ELR (cell line): Measurements from ENCODE around the gene HMG20B.

Source experiments
- DNase-seq: peaks from one replicate; pipeline ENCODE4 v3.0.0-alpha.2; 2015; ENCODE audit warnings: low read depth

Gene HMG20B

GRCh38 chr19:3537101-3537437 is 35.7 kb upstream of the HMG20B start:
- no peak for DNase-seq

DNA sequence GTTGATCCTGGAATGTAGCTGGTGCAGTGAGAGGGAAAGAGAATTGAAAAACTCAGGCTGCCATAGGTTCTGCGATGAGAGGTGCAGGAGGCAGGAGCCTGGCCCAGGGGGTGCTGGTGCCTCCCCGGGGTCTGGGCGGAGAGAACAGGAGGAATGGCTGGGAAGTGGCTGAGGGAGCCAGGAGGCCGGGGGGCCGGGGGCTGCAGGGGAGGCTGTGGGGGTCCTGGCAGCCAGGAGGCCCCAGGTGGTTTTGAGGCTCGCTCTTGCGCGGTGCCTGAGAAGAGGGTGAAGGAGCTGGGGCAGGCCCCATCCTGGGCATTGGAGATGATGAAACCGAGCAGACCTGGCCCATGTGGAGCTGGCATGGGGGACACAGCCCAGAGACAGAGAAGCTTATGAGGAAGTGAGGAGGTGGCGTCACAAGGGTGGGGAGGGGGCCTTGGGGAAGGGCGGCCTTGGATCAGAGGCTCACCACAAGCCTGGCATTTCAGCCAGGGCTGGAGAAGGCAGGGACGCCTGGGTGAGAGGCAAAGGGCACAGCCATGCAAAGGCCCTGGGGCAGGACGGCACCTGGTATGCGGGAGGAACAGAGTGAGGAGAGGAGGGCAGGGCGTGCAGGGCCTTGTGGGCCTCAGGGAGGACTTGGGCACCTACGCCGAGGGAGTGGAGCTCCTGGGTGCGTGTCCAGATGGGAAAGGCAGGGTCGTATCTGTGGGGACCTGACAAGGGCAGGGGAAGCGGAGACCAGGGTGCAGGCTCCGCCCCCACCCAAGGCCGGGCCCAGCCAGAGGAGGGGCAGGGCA is 35.1 kb upstream of the HMG20B start:
- DNase-seq, result no peak

DNA sequence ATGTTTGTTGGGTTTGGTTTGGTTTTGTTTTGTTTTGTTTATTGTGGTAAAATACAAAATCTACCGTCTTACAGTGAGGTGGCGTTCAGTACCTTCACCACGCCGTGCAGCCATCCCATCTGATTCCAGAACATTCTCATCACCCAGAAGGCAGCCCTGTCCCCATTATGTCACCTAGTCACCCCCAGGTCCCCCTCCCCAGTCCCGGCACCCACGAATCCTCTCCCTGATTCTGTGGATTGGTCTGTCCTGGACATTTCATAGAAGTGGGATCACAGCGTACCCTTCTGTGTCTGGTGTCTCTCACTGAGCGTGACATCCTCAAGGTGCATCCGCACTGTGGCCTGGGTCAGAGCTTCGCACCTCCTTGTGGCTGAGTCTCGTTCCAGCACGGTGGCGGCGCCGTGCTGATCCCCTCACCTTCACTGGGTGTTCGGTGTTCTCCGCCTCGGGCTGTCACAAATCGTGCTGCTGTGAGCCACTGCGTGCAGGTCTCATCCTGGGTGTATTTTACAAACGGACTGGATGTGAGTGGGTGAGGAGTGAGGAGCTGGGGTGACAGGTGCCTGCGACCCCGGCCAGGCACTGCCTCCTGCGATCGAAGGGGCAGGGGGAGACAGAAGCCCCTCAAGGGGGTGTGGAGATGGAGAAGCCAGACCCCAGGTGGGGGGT is 34.4 kb upstream of the HMG20B start:
- no peak for DNase-seq

- DNase-seq, result peak; percentile 44
Measured at GRCh38 chr19:3538965-3539755, 33.6 kb upstream of the HMG20B start, which contains the start of gene TEKTIP1. Gene TEKTIP1, plus strand, starts transcription at chr19:3539174. Its CDS starts 4 bp downstream, at chr19:3539178.

- no peak for DNase-seq
Measured at GRCh38 chr19:3539756-3540118, 33.0 kb upstream of the HMG20B start.

- DNase-seq, result no peak
Measured at GRCh38 chr19:3543150-3544057, 29.3 kb upstream of the HMG20B start.

DNA sequence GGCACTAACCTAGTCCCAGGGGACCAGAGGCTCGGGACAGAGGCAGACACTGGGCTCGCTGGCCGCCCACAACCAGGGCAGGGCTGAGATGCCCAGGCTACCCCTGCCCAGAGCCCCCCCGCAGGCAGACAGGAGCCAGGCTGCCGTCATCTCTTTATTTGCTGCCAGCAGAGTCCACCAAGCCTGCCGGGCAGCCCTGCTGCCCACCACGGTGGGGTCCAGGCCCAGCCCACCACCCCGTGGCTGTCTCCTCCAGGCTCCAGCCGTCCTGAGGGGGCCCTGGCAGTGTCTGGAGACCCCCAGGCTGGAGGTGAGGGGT is 28.7 kb upstream of the HMG20B start:
- no peak for DNase-seq

DNA sequence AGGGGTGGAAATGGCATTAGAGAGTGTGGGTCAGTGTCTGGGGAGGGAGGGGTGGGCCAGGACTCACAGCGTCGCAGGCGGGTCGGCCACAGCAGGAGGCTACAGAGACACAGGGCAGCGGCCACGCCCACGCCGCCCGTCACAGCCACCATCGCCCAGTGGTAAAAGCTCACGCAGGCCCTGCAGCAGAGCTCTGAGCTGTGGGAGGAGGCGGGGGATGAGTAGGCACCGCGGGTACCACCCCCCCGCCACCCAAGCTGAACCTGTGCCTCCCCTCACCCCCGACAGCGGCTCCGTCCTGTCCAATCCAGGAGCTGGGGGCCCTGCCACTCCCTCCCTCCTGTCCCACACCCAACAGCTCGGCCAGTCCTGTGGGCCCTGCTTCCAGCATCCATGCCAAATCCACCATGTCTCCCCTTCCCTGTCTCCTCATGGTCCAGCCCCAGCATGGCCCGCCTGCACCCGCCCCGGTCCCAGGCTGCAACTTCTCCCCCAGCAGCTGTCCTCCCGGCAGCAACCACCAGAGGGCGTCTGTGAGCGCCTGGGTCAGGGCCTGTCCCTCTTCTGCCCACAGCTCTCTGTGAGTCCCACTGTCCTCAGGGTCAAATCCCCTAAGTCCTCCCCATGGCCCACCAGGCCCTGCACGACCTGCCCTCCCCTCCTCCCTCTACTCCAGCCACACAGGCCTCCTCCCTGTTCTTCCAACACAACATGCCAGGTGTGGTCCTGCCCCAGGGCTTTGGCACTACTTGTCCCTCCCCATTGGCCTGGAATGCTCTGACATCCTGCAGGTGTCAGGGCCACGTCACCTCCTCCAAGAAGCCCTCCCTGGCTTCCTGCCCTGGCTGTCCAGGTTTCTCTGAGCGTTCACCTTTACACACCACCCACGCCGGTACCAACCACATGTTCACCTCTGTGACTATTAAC is 27.7 kb upstream of the HMG20B start:
- peak; percentile 67 for DNase-seq

DNA sequence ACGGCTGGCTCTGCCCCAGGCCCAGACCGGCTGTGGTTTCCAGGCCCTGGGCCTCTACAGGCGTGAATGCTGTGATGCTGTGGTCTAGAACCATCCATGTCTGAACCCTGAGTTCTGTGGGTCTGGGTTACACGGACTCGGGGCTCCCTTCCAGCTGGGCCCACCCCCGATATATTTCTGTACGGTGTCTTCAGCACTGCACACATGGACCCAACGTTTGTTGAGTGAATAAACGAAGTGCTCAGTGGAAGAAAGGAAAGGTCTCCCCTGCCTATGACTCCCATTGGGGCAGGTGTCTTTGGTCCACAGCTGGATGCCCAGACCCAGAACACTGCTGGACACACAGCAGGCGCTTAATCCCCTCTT is 27.1 kb upstream of the HMG20B start:
- DNase-seq, result no peak

DNA sequence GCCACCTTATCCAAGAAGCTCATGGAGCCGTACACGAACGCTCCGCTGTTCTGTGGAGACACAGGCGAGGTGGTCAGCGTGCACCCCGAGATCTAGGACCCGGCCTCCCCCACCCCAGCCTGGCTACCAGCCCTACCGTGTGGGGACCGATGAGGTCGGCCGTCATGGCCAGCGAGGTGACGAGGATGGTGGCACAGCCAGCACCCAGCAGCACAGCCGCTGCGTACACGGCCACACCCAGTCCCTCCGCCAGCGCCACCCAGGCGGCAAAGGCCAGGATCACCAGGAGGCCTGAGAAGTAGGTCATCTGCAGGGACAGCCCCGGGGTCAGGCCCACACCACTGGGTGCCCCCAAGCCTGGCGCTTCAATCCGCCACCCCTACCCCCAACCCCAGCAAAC is 26.6 kb upstream of the HMG20B start:
- DNase-seq, result no peak

DNA sequence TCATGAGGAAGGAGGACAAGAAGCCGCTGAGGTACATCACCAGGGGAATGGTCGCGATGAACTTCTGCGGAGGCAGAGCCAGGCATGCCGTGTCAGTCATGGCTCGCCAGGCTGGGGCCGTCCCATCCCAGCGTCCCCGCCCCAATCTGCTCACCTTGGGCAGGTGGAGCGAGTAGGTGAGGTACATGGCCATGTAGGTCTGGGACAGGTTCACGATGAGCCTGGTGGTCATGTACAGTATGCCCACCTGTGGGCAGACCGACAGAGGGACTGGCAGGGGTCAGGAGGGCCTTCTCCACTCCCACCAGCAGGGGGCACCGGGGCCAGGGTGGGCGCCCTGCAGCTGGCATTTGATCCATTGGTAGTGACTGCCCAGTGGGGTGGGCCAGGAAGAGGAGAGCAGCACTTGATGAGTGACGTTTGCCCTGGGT is 25.4 kb upstream of the HMG20B start:
- DNase-seq, result peak; percentile 56

GRCh38 chr19:3547767-3548282 is 24.9 kb upstream of the HMG20B start:
- no peak for DNase-seq

DNA sequence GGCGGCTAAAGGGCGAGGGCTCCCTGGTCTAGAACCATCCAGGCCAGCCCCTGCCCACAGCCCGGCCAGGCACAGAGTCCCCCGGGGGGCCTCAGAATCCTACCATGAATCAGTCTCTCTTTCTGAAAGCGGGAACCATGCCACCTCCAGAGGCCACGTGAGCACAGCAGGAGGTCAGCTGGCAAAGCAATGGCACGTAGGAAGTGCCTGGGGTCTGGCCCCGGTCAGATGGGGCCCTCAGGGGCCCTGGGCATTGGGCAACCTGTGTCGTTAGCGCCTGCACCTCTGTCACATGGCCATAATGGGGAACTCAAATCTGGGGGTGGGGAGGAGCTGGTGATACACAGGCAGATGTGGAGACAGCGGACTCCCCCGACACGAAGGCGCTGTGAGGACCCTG is 24.1 kb upstream of the HMG20B start:
- DNase-seq, result no peak

DNA sequence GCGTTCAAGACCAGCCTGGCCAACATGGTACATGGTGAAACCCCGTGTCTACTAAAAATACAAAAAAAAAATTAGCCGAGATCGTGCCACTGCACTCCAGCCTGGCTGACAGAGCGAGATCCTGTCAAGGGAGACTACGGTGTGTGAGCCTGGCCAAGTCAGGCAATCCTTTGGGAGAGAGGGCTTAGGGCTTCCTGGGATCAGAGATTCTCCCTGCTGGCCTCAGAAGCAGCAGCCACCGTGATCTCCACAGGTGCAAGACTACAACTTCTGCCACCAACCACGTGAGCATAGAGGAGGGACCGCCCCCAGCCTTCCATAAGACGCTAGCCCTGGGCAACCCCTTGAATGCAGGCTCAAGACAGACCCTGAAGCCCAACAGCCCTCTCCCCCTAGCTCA is 22.9 kb upstream of the HMG20B start:
- DNase-seq, result no peak

GRCh38 chr19:3550947-3551791 is 21.6 kb upstream of the HMG20B start:
- no peak for DNase-seq

GRCh38 chr19:3551792-3552095 is 21.0 kb upstream of the HMG20B start:
- DNase-seq, result no peak

DNA sequence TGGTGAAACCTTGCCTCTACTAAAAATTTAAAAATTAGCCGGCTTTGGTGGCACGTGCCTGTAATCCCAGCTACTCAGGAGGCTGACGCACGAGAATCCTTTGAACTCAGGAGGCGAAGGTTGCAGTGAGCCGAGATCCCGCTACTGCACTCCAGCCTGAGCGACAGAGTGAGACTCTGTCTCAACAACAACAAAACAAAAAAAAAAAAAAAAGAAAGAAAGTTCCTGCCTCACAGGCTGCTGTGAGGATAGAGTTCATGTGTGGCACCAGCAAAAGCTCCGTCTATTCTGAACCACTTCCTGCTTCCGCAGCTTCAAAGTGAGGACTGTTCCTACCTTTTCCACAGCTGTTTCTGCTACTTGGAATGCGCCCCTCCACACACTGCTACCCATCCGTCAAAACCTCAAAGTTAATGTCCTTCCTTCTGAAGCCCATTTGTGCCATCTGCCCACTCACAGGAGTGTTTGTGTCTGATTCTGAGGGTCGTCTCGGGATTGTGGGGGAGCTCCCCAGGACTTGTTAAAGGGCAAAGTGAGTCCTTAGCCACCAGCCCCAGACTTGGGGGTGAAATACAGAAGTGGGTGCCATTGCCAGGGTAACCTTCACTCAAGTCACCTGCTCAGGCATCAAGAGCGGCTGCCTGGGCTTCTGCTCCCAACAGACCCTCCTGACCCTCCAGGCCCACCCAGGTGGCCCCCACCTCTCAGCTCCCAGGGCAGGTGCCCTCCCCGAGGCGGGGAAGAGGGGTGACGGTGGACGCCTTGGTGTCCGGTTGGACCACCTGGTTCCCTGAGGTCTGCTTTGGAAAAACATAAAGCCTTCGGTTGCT is 18.3 kb upstream of the HMG20B start:
- no peak for DNase-seq

GRCh38 chr19:3555653-3556422 is 16.9 kb upstream of the HMG20B start:
- no peak for DNase-seq
